ENCODE results near the gene CDCA5.
A peak's percentile ranks its signal among the peaks of the same experiment; 100 is the strongest.

GRCh38 chr11:65083834-65084597 is at the start of gene CDCA5, which contains the start of gene ZFPL1:
- TF ChIP-seq, protein P1, sequence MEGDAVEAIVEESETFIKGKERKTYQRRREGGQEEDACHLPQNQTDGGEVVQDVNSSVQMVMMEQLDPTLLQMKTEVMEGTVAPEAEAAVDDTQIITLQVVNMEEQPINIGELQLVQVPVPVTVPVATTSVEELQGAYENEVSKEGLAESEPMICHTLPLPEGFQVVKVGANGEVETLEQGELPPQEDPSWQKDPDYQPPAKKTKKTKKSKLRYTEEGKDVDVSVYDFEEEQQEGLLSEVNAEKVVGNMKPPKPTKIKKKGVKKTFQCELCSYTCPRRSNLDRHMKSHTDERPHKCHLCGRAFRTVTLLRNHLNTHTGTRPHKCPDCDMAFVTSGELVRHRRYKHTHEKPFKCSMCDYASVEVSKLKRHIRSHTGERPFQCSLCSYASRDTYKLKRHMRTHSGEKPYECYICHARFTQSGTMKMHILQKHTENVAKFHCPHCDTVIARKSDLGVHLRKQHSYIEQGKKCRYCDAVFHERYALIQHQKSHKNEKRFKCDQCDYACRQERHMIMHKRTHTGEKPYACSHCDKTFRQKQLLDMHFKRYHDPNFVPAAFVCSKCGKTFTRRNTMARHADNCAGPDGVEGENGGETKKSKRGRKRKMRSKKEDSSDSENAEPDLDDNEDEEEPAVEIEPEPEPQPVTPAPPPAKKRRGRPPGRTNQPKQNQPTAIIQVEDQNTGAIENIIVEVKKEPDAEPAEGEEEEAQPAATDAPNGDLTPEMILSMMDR (IDR thresholded peaks at IDR 0.05 in 4 of 5, conservative IDR thresholded peaks at IDR 0.05 in 1 of 5) = peak in 1 of 5 experiments; percentile 4
- peak; percentile 12 to 52 for TF ChIP-seq POLR2A (IDR thresholded peaks at IDR 0.05)

Measured in gastrocnemius medialis (tissue), 4 donors.